Neural crest cell (in vitro differentiated cells): ENCODE results near the gene SYNDIG1L. TPM values are rescaled to one million over a fixed set of nuclear protein-coding genes. Genes with fewer than 3 reads are reported as not detected.

Experiments used
- DNase-seq: peaks from one replicate; pipeline ENCODE4 v3.0.0; 2021; ENCODE audit warnings: low read depth, mixed read lengths, low spot score
- H3K27ac Mint-ChIP-seq: one replicate; pipeline ENCODE4 v1.8.0; 2021; ENCODE audit warnings: mild to moderate bottlenecking, mixed read lengths; ENCODE audit not compliant: unreplicated experiment
- H3K27me3 Mint-ChIP-seq: 2 replicates; pipeline ENCODE4 v1.8.0; 2021; ENCODE audit warnings: low read depth, mild to moderate bottlenecking, mixed read lengths
- H3K36me3 Mint-ChIP-seq: 2 replicates; pipeline ENCODE4 v1.8.0; 2021; ENCODE audit warnings: low read depth, mild to moderate bottlenecking, mixed read lengths
- H3K4me1 Mint-ChIP-seq: 2 replicates; pipeline ENCODE4 v1.8.0; 2021; ENCODE audit warnings: mixed read lengths
- H3K4me3 Mint-ChIP-seq: one replicate; pipeline ENCODE4 v1.8.0; 2021; ENCODE audit warnings: mild to moderate bottlenecking, mixed read lengths
- H3K9me3 Mint-ChIP-seq: 2 replicates; pipeline ENCODE4 v1.8.0; 2021; ENCODE audit warnings: mixed read lengths
- total RNA-seq: library from RNA; stranded (reverse); gene quantifications from 2 replicates; pipeline ENCODE4 v1.2.1, GENCODE V29; 2021
- TF ChIP-seq, protein P1 (sequence below): fragments of 200-600 bp; sonication (generic); conservative IDR thresholded peaks from 2 replicates; pipeline ENCODE4 v1.5.0; 2021; ENCODE audit warnings: antibody characterized with exemption, mild to moderate bottlenecking

Gene SYNDIG1L
- total RNA-seq, 1 donor from 2014 or later: not detected

DNA sequence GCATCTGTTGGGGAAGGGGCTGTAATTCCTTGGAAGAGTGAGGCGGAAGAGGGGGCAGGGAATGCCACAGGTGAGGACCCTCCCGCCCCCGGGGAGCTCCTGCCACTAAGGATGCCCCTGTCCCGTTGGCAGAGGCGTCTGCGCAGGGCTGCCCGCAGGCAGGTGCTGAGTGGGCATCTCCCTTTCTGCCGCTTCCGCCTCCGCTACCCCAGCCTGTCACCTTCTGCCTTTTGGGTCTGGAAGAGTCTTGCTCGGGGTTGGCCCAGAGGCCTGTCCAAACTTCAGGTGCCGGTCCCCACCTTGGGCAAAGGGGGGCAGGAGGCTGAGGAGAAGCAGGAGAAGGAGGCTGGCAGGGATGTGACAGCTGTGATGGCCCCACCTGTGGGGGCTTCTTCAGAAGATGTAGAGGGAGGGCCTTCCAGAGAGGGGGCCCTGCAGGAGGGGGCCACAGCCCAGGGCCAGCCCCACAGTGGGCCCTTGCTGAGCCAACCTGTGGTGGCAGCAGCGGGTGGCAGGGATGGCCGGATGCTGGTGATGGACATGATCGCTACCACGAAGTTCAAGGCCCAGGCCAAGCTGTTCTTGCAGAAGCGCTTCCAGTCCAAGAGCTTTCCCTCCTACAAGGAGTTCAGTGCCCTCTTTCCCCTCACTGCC is 67.7 kb downstream of the SYNDIG1L start:
- DNase-seq: no peak
- Mint-ChIP-seq H3K27me3 (no peaks in the 10 kb centered on the region), H3K36me3 (no peaks in the 10 kb centered on the region), H3K4me1 (peaks cover 4% of the 10 kb centered on the region), H3K4me3 (no peak overlapping the region), H3K9me3 (no peaks in the 10 kb centered on the region), H3K27ac (no peak overlapping the region)
- TF ChIP-seq, protein P1, sequence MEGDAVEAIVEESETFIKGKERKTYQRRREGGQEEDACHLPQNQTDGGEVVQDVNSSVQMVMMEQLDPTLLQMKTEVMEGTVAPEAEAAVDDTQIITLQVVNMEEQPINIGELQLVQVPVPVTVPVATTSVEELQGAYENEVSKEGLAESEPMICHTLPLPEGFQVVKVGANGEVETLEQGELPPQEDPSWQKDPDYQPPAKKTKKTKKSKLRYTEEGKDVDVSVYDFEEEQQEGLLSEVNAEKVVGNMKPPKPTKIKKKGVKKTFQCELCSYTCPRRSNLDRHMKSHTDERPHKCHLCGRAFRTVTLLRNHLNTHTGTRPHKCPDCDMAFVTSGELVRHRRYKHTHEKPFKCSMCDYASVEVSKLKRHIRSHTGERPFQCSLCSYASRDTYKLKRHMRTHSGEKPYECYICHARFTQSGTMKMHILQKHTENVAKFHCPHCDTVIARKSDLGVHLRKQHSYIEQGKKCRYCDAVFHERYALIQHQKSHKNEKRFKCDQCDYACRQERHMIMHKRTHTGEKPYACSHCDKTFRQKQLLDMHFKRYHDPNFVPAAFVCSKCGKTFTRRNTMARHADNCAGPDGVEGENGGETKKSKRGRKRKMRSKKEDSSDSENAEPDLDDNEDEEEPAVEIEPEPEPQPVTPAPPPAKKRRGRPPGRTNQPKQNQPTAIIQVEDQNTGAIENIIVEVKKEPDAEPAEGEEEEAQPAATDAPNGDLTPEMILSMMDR: no peak

DNA sequence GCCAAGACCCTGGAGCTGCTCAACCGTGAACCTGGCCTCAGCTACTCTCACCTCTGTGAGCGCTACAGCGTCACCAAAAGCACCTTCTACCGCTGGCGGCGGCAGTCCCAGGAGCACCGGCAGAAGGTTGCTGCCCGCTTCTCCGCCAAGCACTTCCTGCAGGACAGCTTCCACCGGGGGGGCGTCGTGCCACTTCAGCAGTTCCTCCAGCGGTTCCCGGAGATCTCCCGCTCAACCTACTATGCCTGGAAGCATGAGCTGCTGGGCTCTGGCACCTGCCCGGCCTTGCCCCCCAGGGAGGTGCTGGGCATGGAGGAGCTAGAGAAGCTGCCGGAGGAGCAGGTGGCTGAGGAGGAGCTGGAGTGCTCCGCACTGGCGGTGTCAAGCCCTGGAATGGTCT is 68.4 kb downstream of the SYNDIG1L start:
- H3K4me1 Mint-ChIP-seq: peaks cover 4% of the 10 kb centered on the region
- no peaks in the 10 kb centered on the region for H3K36me3 Mint-ChIP-seq
- TF ChIP-seq, protein P1: no peak

DNA sequence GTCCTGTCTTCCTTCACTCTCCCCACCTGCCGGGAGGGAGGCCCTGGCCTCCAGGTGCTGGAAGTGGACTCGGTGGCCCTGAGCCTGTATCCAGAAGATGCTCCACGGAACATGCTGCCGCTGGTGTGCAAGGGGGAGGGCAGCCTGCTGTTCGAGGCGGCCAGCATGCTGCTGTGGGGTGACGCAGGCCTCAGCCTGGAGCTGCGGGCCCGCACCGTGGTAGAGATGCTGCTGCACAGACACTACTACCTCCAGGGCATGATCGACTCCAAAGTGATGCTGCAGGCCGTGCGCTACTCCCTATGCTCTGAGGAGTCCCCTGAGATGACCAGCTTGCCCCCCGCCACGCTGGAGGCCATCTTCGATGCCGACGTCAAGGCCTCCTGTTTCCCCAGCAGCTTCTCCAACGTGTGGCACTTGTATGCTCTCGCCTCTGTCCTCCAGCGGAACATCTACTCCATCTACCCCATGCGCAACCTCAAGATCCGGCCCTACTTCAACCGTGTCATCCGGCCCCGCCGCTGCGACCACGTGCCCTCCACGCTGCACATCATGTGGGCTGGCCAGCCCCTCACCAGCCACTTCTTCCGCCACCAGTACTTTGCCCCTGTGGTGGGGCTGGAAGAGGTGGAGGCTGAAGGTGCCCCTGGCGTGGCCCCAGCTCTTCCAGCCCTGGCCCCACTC is 69.0 kb downstream of the SYNDIG1L start:
- DNase-seq: no peak
- H3K27me3 Mint-ChIP-seq: peaks cover 3% of the 10 kb centered on the region
- TF ChIP-seq, protein P1: no peak
- H3K4me3 Mint-ChIP-seq: no peak overlapping the region
- H3K36me3 Mint-ChIP-seq: no peaks in the 10 kb centered on the region
- no peaks in the 10 kb centered on the region for H3K9me3 Mint-ChIP-seq
- no peak overlapping the region for H3K27ac Mint-ChIP-seq
- H3K4me1 Mint-ChIP-seq: peaks cover under 1% of the 10 kb centered on the region

More for the DNA sequence above, 68.4 kb downstream of the SYNDIG1L start:
- Mint-ChIP-seq H3K27me3 (no peaks in the 10 kb centered on the region), H3K27ac (no peak overlapping the region), H3K9me3 (no peaks in the 10 kb centered on the region), H3K4me3 (no peak overlapping the region)
- no peak for DNase-seq

Other genes with a start within 250 kb of the SYNDIG1L start
- gene VSX2, start 186.8 kb downstream of the SYNDIG1L start, total RNA-seq: 0.89 and 1.2 TPM in 2 replicates
- 98.8 TPM in 2 replicates for gene ABCD4, start 123.3 kb downstream of the SYNDIG1L start, total RNA-seq
- gene VRTN, start 77.7 kb downstream of the SYNDIG1L start, total RNA-seq: not detected in 2 replicates
- gene NPC2, start 67.1 kb upstream of the SYNDIG1L start, total RNA-seq: 106 and 108 TPM in 2 replicates
- 37.8 and 40.6 TPM in 2 replicates for gene ISCA2, start 67.6 kb upstream of the SYNDIG1L start, total RNA-seq
- 0.93 and 1.3 TPM in 2 replicates for gene LTBP2, start 186.0 kb upstream of the SYNDIG1L start, total RNA-seq